K562 (cell line): ENCODE results near the gene PTPN9. TPM values are rescaled to one million over a fixed set of nuclear protein-coding genes. Genes with fewer than 3 reads are reported as not detected.
A peak's percentile ranks its signal among the peaks of the same experiment; 100 is the strongest.

Experiments
- ATAC-seq: fragments of 200-7000 bp; cut with Tn5 transposase; 3 replicates; pipeline ENCODE4 v1.9.1; 2020; ENCODE audit warnings: moderate library complexity
- Bru-seq: library from RNA; stranded (reverse); fragments of 400-500 nt; gene quantifications from one replicate; lab custom pipeline; 2021; lab: Mats Ljungman, UMichigan
- BruChase-seq, 2 experiments: library from RNA; stranded (reverse); fragments of 400-500 nt; gene quantifications; one replicate each; lab custom pipeline; 2021; lab: Mats Ljungman, UMichigan
- BruUV-seq: library from RNA; stranded (reverse); fragments of 400-500 nt; replicated peaks from 2 replicates; lab custom pipeline; 2021; lab: Mats Ljungman, UMichigan
- CTCF ChIA-PET: fragments of 300-600 bp; formaldehyde crosslinking; extraction: SDS; loops from one replicate; lab custom pipeline; 2021; ENCODE audit warnings: low intra/inter-chr PET ratio; lab: Yijun Ruan, JAX
- POLR2A ChIA-PET: fragments of 300-600, 350-650 bp; sonication (Branson Sonifier 250); formaldehyde crosslinking; extraction: SDS; loops from one replicate; lab custom pipeline; 2021; ENCODE audit warnings: antibody characterized with exemption, inconsistent platforms; lab: Yijun Ruan, JAX
- DNase-seq, 4 experiments: peaks; one replicate each; pipeline versions ENCODE4 v3.0.0 to v3.0.0-alpha.2; 2011 to 2018; ENCODE audit warnings: low spot score in 3 of 4, mixed read lengths in 3 of 4; ENCODE audit errors: extremely low read depth in 1 of 4
- FAIRE-seq: peaks from 2 replicates; lab custom pipeline; 2011; peaks lifted over from hg19 to GRCh38; lab: Jason Lieb, UNC
- H2AFZ ChIP-seq: 2 replicates; pipeline ENCODE4 v1.6.0; 2011; ENCODE audit warnings: low read depth, low read length, control low read depth, inconsistent platforms
- H3K27ac ChIP-seq: fragments of 200-600 bp; 3 replicates; pipeline ENCODE4 v1.8.0; 2011; ENCODE audit warnings: low read depth, mild to moderate bottlenecking, control low read depth, inconsistent platforms, low read length, moderate library complexity, mixed read lengths; ENCODE audit errors: extremely low read depth
- H3K27me3 ChIP-seq, 2 experiments: fragments of 300-600 bp in 1 of 2; 2 replicates in 1 of 2; 3 replicates in 1 of 2; pipeline versions ENCODE4 v1.6.0 to v1.8.0; 2011; ENCODE audit warnings: inconsistent platforms in 2 of 2, low read length in 2 of 2, mild to moderate bottlenecking in 1 of 2, mixed read lengths in 1 of 2, moderate library complexity in 1 of 2; ENCODE audit not compliant: control insufficient read depth in 2 of 2, insufficient read depth in 2 of 2
- H3K36me3 ChIP-seq: fragments of 300-600 bp; 3 replicates; pipeline ENCODE4 v1.8.0; 2011; ENCODE audit warnings: mild to moderate bottlenecking, low read length, inconsistent platforms; ENCODE audit not compliant: control insufficient read depth, insufficient read depth
- H3K4me1 ChIP-seq, 2 experiments: fragments of 200-600 bp in 1 of 2; replicated peaks in 1 of 2; 2 replicates in 1 of 2; 3 replicates in 1 of 2; pipeline versions ENCODE4 v1.5.1 to v1.8.0; 2011; ENCODE audit warnings: inconsistent platforms in 2 of 2, low read length in 2 of 2, mild to moderate bottlenecking in 1 of 2, mixed read lengths in 1 of 2, moderate library complexity in 1 of 2; ENCODE audit not compliant: control insufficient read depth in 2 of 2, insufficient read depth in 2 of 2
- H3K4me2 ChIP-seq: 2 replicates; pipeline ENCODE4 v1.6.1; 2011; ENCODE audit warnings: low read length, control low read depth, inconsistent platforms, mixed read lengths; ENCODE audit not compliant: insufficient read depth
- H3K4me3 ChIP-seq: fragments of 200-600 bp; sonication (generic), shearing (Covaris generic); 2 replicates; pipeline ENCODE4 v1.5.1; 2016; ENCODE audit warnings: control low read depth, inconsistent platforms
- H3K79me2 ChIP-seq: fragments of 200-600 bp; 3 replicates; pipeline ENCODE4 v1.8.0; 2011; ENCODE audit warnings: low read length, inconsistent platforms; ENCODE audit not compliant: control insufficient read depth, insufficient read depth
- H3K9ac ChIP-seq, 2 experiments: 2 replicates each; pipeline versions ENCODE4 v1.6.0 to v1.6.1; 2011; ENCODE audit warnings: low read depth in 2 of 2, low read length in 2 of 2, control low read depth in 1 of 2, inconsistent platforms in 1 of 2, mild to moderate bottlenecking in 1 of 2, mixed read lengths in 1 of 2; ENCODE audit not compliant: insufficient read depth in 1 of 2
- H3K9me1 ChIP-seq: one replicate; pipeline ENCODE4 v1.6.0; 2011; ENCODE audit warnings: inconsistent platforms, mild to moderate bottlenecking, low read length, moderate library complexity; ENCODE audit not compliant: control insufficient read depth, insufficient read depth
- H3K9me3 ChIP-seq: replicated peaks from 2 replicates; pipeline ENCODE4 v1.5.1; 2011; ENCODE audit warnings: low read depth, low read length, inconsistent platforms; ENCODE audit not compliant: control insufficient read depth, insufficient read depth
- H4K20me1 ChIP-seq: replicated peaks from 2 replicates; pipeline ENCODE4 v1.6.1; 2011; ENCODE audit warnings: low read length, inconsistent platforms, mixed read lengths; ENCODE audit not compliant: control insufficient read depth, insufficient read depth
- DNMT1 ChIP-seq: fragments of 450-650 bp; IDR thresholded peaks from 2 replicates; pipeline ENCODE4 v1.6.1; 2016; ENCODE audit warnings: antibody characterized with exemption, mild to moderate bottlenecking
- ELF1 ChIP-seq: fragments of 200-800 bp; sonication (Bioruptor generic); IDR thresholded peaks from 2 replicates; pipeline ENCODE4 v1.6.1; 2016; ENCODE audit warnings: missing genetic modification characterization, missing compliant biosample characterization
- FOSL1 ChIP-seq: fragments of 200-800 bp; sonication (Bioruptor generic); conservative IDR thresholded peaks from 2 replicates; pipeline ENCODE4 v1.6.1; 2016; ENCODE audit warnings: missing genetic modification characterization, missing compliant biosample characterization
- HMGN3 ChIP-seq: IDR thresholded peaks from 2 replicates; pipeline ENCODE4 v1.6.1; 2011; ENCODE audit warnings: borderline replicate concordance, low read depth, mild to moderate bottlenecking, mixed read lengths, low read length; ENCODE audit not compliant: insufficient read length; ENCODE audit errors: extremely low read depth
- MCM2 ChIP-seq: fragments of 450-650 bp; IDR thresholded peaks from 2 replicates; pipeline ENCODE4 v1.6.1; 2017; ENCODE audit warnings: low read depth, mild to moderate bottlenecking
- PRMT5 ChIP-seq: sonication (generic); formaldehyde crosslinking; IDR thresholded peaks from 2 replicates; pipeline ENCODE4 v1.5.0; 2020; ENCODE audit warnings: missing genetic modification reagents
- PTRF ChIP-seq: fragments of 450-650 bp; IDR thresholded peaks from 2 replicates; pipeline ENCODE4 v1.6.1; 2016; ENCODE audit warnings: mild to moderate bottlenecking, missing genetic modification characterization, missing compliant biosample characterization
- TFAP4 ChIP-seq: sonication (generic); formaldehyde crosslinking; IDR thresholded peaks from 2 replicates; pipeline ENCODE4 v1.8.0; 2022; ENCODE audit warnings: missing genetic modification reagents, mild to moderate bottlenecking, moderate library complexity, borderline replicate concordance
- ZNF316 ChIP-seq: fragments of 450-650 bp; IDR thresholded peaks from 2 replicates; pipeline ENCODE4 v1.6.1; 2016
- ZNF644 ChIP-seq: fragments of 200-800 bp; sonication (Bioruptor generic); IDR thresholded peaks from 2 replicates; pipeline ENCODE4 v1.6.1; 2016; ENCODE audit warnings: low read depth, missing genetic modification characterization, missing compliant biosample characterization
- WGBS: fragments of 100-300 bp; shearing (Covaris generic); methylation state at CpG from one replicate; pipeline ENCODE4 v1.1.6; 2016; ENCODE audit warnings: low coverage, mixed read lengths; ENCODE audit not compliant: insufficient coverage; ENCODE audit errors: missing lambda C conversion rate; 5-methylcytosine and 5-hydroxymethylcytosine counted together
- in situ Hi-C: fragments of 300-500 bp; cut with MboI; formaldehyde crosslinking; loops from 4 replicates; pipeline ENCODE4 v1.15.0; 2018; ENCODE audit warnings: inconsistent platforms, mixed read lengths
- intact Hi-C: fragments of 100-400 bp; cut with micrococcal nuclease; formaldehyde crosslinking; loops from 2 replicates; pipeline ENCODE4 v1.14.2; 2022
- long read RNA-seq, 3 experiments: library from polyadenylated mRNA in 2 of 3; library from RNA in 1 of 3; unstranded in 2 of 3; stranded (forward) in 1 of 3; transcript quantifications; one replicate each; pipeline ENCODE4 v2.0.0, GENCODE V29; 2019 to 2022
- polyA minus RNA-seq, 3 experiments: library from RNA; depleted of rRNA, polyadenylated mRNA; stranded (reverse); fragments of >200 nt; gene quantifications; 2 replicates each; pipeline ENCODE4 v1.2.3, GENCODE V29; 2011
- polyA plus RNA-seq, 8 experiments: library from polyadenylated mRNA; depleted of rRNA in 4 of 8; stranded (reverse) in 5 of 8; unstranded in 3 of 8; fragments of >200 nt; fragmentation: Nextera tagmentation in 2 of 8; fragmentation: Illumina TruSeq in 1 of 8; extraction: Ambion mirVana in 2 of 8; extraction: Trizol in 1 of 8; gene quantifications; 2 replicates each; pipeline versions ENCODE4 v1.2.1 to v1.2.3, GENCODE V29; 2011 to 2014; ENCODE audit warnings: inconsistent platforms in 1 of 8, missing spikeins in 1 of 8
- total RNA-seq, 7 experiments: library from RNA; depleted of rRNA in 6 of 7; stranded (reverse); fragments of >200 nt in 6 of 7; fragmentation: Illumina TruSeq in 2 of 7; extraction: Trizol in 2 of 7; gene quantifications; 2 replicates each; pipeline versions ENCODE4 v1.2.1 to v1.2.3, GENCODE V29; 2011 to 2021; ENCODE audit warnings: low replicate concordance in 1 of 7
- TF ChIP-seq, protein P1 (sequence below), 3 experiments: IDR thresholded peaks in 2 of 3; conservative IDR thresholded peaks in 1 of 3; 2 replicates each; pipeline ENCODE4 v1.5.1; 2011 to 2012; ENCODE audit warnings: low read length in 3 of 3, mild to moderate bottlenecking in 3 of 3, control low read depth in 2 of 3, improper control_type of control experiment in 1 of 3, inconsistent platforms in 1 of 3, low read depth in 1 of 3, mixed read lengths in 1 of 3, moderate library complexity in 1 of 3; ENCODE audit not compliant: insufficient read depth in 2 of 3

The PTPN9 gene
- total RNA-seq (2011; cell fraction: chromatin; rRNA removed; ENCODE audit: low replicate concordance) = 24.8 and 25.7 TPM in 2 replicates
- total RNA-seq (2011; cell fraction: nucleolus; rRNA removed) = 11.2 and 13.5 TPM in 2 replicates
- 19.7 and 25.1 TPM in 2 replicates for total RNA-seq (2011; cell fraction: nucleoplasm; rRNA removed)
- total RNA-seq (2014; rRNA removed) (7.4 and 14.4 TPM in 2 replicates), total RNA-seq (2014; rRNA removed; fragmentation: Illumina TruSeq; extraction: Trizol) (14.2 and 16.6 TPM in 2 replicates), total RNA-seq (2015; rRNA removed; fragmentation: Illumina TruSeq; extraction: Trizol) (15.4 and 16.5 TPM in 2 replicates), total RNA-seq (2021) (17.1 and 20.4 TPM in 2 replicates), polyA plus RNA-seq (2011; rRNA removed) (22.3 and 24.0 TPM in 2 replicates), polyA plus RNA-seq (2014; fragmentation: Illumina TruSeq; extraction: Trizol) (17.7 and 19.7 TPM in 2 replicates), polyA plus RNA-seq (2014; fragmentation: Nextera tagmentation; extraction: Ambion mirVana) (1 to 10 TPM; 5.0 to 6.3 TPM), polyA plus RNA-seq (2014; rRNA removed) (11.3 and 12.4 TPM in 2 replicates), polyA minus RNA-seq (2011; rRNA and poly(A)+ RNA removed) (35.0 and 36.0 TPM in 2 replicates), Bru-seq, nascent RNA (percentile 55 among the genes with signal in this experiment), BruChase-seq, experiment 1, labeled RNA remaining after a 2-hour chase (percentile 56 among the genes with signal in this experiment), BruChase-seq, experiment 2, labeled RNA remaining after a 6-hour chase (percentile 57 among the genes with signal in this experiment)
- polyA plus RNA-seq (2011; cell fraction: cytosol; rRNA removed) = 31.5 and 33.8 TPM in 2 replicates
- 11.1 and 14.2 TPM in 2 replicates for polyA plus RNA-seq (2011; cell fraction: nucleus; rRNA removed)
- 15.8 and 27.6 TPM in 2 replicates for polyA plus RNA-seq (2012)
- polyA minus RNA-seq (2011; cell fraction: cytosol; rRNA and poly(A)+ RNA removed) = 12.7 and 14.1 TPM in 2 replicates
- polyA minus RNA-seq (2011; cell fraction: nucleus; rRNA and poly(A)+ RNA removed) = 3.4 and 8.6 TPM in 2 replicates
- long read RNA-seq, experiment 1, full-length matches to known transcripts = 53 of 73 reads
- long read RNA-seq, experiment 1, partial matches to known transcripts = 6 of 73 reads
- long read RNA-seq, experiment 1, other reads (novel, unspliced or antisense) = 14 of 73 reads
- long read RNA-seq, experiment 2, full-length matches to known transcripts = 11 of 30 reads
- long read RNA-seq, experiment 2, partial matches to known transcripts = 5 of 30 reads
- long read RNA-seq, experiment 2, other reads (novel, unspliced or antisense) = 14 of 30 reads
- long read RNA-seq, experiment 3, partial matches to known transcripts = 0 of 1 reads
- long read RNA-seq, experiment 3, other reads (novel, unspliced or antisense) = 1 of 1 reads

GRCh38 chr15:75578948-75579920, at the start of gene PTPN9:
Gene PTPN9, minus strand, starts transcription at chr15:75579315. Its CDS starts 539 bp downstream, at chr15:75578776.
- Histone ChIP-seq H3K79me2 (peaks cover 38% of the 10 kb centered on the region), H3K9me3 (no peaks in the 10 kb centered on the region), H3K9me1 (no peaks in the 10 kb centered on the region), H4K20me1 (no peaks in the 10 kb centered on the region), H3K4me2 (peak within 1 kb of the TSS; percentile 86), H2AFZ (peak within 1 kb of the TSS; percentile 92), H3K27me3 (no peaks in the 10 kb centered on the region), H3K4me3 (peak within 1 kb of the TSS; percentile 96), H3K4me1 (peaks cover 10 to 23% of the 10 kb centered on the region in 2 experiments; a peak in 4 of 5 replicates), H3K36me3 (0 out of 3 replicates have a peak, but pooled peaks cover 5% of the 10 kb centered on the region), H3K27ac (peak within 1 kb of the TSS; percentile 95), H3K9ac (peak within 1 kb of the TSS; percentile 93 to 99)
- CTCF ChIA-PET = interaction anchor here (0.6 kb wide), 1 partner anchor 343 kb away, joined by 3 read pairs; no protein-coding TSS in a partner anchor
- DNase-seq (peak; percentile 86 to 95 (median 90)), ATAC-seq (peak; percentile 90), FAIRE-seq (no peak)
- WGBS = 4% methylated on average over 59 of the region's 78 CpGs
- intact Hi-C loops = loop anchor here (5.0 kb wide), 2 partner anchors 48 to 127 kb away; partner anchors contain the start of genes SIN3A and SNUPN
- no TSS peak for BruUV-seq
- in situ Hi-C loops = no loop called here
- POLR2A ChIA-PET = interaction anchor here (0.5 to 1.9 kb wide), 14 partner anchors 11 to 232 kb away, joined by 3 to 6 read pairs (median 3); partner anchors contain the start of genes IMP3, MAN2C1, NEIL1 and SIN3A
- TF ChIP-seq, protein P1, sequence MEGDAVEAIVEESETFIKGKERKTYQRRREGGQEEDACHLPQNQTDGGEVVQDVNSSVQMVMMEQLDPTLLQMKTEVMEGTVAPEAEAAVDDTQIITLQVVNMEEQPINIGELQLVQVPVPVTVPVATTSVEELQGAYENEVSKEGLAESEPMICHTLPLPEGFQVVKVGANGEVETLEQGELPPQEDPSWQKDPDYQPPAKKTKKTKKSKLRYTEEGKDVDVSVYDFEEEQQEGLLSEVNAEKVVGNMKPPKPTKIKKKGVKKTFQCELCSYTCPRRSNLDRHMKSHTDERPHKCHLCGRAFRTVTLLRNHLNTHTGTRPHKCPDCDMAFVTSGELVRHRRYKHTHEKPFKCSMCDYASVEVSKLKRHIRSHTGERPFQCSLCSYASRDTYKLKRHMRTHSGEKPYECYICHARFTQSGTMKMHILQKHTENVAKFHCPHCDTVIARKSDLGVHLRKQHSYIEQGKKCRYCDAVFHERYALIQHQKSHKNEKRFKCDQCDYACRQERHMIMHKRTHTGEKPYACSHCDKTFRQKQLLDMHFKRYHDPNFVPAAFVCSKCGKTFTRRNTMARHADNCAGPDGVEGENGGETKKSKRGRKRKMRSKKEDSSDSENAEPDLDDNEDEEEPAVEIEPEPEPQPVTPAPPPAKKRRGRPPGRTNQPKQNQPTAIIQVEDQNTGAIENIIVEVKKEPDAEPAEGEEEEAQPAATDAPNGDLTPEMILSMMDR (IDR thresholded peaks at IDR 0.05 in 2 of 3, conservative IDR thresholded peaks at IDR 0.05 in 1 of 3; ENCODE audit: insufficient read depth in 2 of 3, low read depth in 1 of 3, low read length in 3 of 3) = peak in 2 of 3 experiments; percentile 49 to 54; a peak in 3 of 6 replicates
- TF ChIP-seq HMGN3 (peak; percentile 66), TFAP4 (CRISPR knock-in tag) (peak; percentile 20; the same call in 1 of the 2 replicates), MCM2 (no peak), PRMT5 (CRISPR knock-in tag) (no peak), FOSL1 (peak; percentile 17; the same call in 1 of the 2 replicates), ZNF316 (peak; percentile 59), ZNF644 (tag) (0 out of 2 replicates have a peak, but pooled peaks have one; percentile 13), DNMT1 (no peak), PTRF (tag) (no peak), ELF1 (tag) (peak; percentile 63; the same call in 1 of the 2 replicates)
